ENCODE data around the gene RITA1. TPM values are rescaled to one million over a fixed set of nuclear protein-coding genes. Genes with fewer than 3 reads are reported as not detected.
A peak's percentile ranks its signal among the peaks of the same experiment; 100 is the strongest.

RITA1 gene
- total and polyA plus RNA-seq, 10 of the 15 experiments (the other 5 are each of a cell fraction or from before 2014, with no cell fraction given) = 2.3 to 39.9 (median 24.8) TPM

DNA sequence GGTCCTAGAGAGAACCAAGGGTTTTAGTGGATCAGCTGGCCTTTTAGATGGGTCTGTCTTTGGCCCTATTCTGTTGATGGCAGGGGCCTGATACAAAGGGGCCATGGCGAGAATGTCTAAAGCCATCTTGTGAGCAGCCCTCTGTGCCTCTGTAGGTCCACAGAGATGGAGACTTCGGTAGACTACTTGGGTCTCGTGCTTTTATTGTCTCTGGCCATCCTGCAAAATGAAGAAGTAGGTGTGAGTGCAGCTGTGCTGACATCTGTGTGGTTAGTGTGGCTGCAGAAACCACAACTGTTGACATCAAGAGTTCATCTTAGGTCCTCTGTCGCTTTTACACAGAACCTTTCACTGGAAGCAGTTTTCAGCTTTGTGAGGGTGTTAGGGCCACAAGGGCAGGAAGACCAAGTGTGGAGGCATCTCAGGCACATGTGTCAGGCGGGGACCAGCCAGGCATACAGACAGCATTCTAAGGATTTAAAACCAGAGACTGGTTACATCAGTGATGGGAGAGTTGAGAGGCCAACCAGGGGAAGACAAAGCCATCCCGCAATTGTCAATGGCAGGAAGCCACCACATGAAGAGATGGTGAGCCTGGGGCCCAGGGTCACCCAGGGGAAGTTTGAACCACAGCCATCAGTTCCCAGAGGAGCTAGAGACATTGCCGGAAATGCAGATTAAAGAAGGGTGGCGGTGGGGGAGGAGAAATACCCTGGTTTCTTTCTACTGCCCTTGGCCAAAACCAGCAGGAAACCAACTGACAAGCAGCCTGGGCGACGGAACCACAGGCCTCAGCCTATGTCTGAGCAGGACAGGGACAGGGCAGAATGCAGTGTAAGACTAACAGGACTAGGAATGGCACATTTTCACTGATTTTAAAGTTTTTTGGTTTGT is 22.8 kb downstream of the RITA1 start:
- Histone ChIP-seq H3K27ac (ENCODE audit: control insufficient read depth, insufficient read depth) (peak overlapping the region; percentile 84), H2AFZ (ENCODE audit: control insufficient read depth, low read depth, low read length) (peak overlapping the region; percentile 53), H3K27me3 (replicated peaks in 1 of 2; ENCODE audit: control insufficient read depth in 2 of 2, insufficient read depth in 2 of 2, low read length in 1 of 2) (no peaks in the 10 kb centered on the region), H3K4me1 (ENCODE audit: control insufficient read depth, insufficient read depth, low read length) (peaks cover 54% of the 10 kb centered on the region), H3K9me3 (replicated peaks; ENCODE audit: control insufficient read depth, insufficient read depth, low read length) (no peaks in the 10 kb centered on the region), H3K9ac (ENCODE audit: control insufficient read depth, insufficient read depth, low read length) (peak overlapping the region; percentile 48), H3K36me3 (ENCODE audit: control insufficient read depth in 2 of 2, insufficient read depth in 2 of 2, low read length in 1 of 2) (no peaks in the 10 kb centered on the region), H3K79me2 (ENCODE audit: control insufficient read depth, insufficient read depth, low read length) (no peaks in the 10 kb centered on the region), H3K4me2 (ENCODE audit: control insufficient read depth, insufficient read depth) (peak overlapping the region; percentile 91), H4K20me1 (ENCODE audit: control insufficient read depth, insufficient read depth) (no peaks in the 10 kb centered on the region), H3K4me3 (peak overlapping the region; percentile 16; the same call in 1 of the 2 replicates)
- SMC1A ChIA-PET (ENCODE audit: uncharacterized antibody, unreplicated experiment) = interaction anchor here (0.7 to 11.1 kb wide), 6 partner anchors 9 to 22 kb away, joined by 3 to 237 read pairs (median 3); partner anchors contain the start of genes DDX54, RITA1 and TPCN1
- intact Hi-C loops (cut with micrococcal nuclease; ENCODE audit: unreplicated experiment) (loop anchor here (1.0 to 2.0 kb wide), 3 partner anchors 13 to 21 kb away; partner anchors contain the start of gene TPCN1), in situ Hi-C loops (cut with MboI) (loop anchor here (25.0 kb wide), 1 partner anchor 1771 kb away; no protein-coding TSS in a partner anchor)
- POLR2A ChIA-PET = interaction anchor here (0.6 to 7.2 kb wide), 7 partner anchors 9 to 28 kb away, joined by 3 to 108 read pairs (median 6); partner anchors contain the start of gene TPCN1
- DNase-seq (ENCODE audit: low read depth, low spot score) (peak; percentile 99), ATAC-seq (peak; percentile 84), FAIRE-seq (peak; percentile 88)
- TSS peak; percentile 83 for BruUV-seq (replicated peaks)
- WGBS (ENCODE audit: insufficient coverage, insufficient replicate concordance, low lambda C conversion rate, missing lambda C conversion rate) = under 1% methylated on average over 10 of the region's 10 CpGs
- CTCF ChIA-PET = interaction anchor here (0.6 to 2.4 kb wide), 6 partner anchors 9 to 25 kb away, joined by 3 to 10 read pairs (median 3); partner anchors contain the start of gene TPCN1
- RAD21 ChIA-PET (ENCODE audit: unreplicated experiment) = interaction anchor here (0.6 to 5.4 kb wide), 12 partner anchors 9 to 121 kb away, joined by 3 to 51 read pairs (median 4); partner anchors contain the start of gene TPCN1
- TF ChIP-seq, protein P1, sequence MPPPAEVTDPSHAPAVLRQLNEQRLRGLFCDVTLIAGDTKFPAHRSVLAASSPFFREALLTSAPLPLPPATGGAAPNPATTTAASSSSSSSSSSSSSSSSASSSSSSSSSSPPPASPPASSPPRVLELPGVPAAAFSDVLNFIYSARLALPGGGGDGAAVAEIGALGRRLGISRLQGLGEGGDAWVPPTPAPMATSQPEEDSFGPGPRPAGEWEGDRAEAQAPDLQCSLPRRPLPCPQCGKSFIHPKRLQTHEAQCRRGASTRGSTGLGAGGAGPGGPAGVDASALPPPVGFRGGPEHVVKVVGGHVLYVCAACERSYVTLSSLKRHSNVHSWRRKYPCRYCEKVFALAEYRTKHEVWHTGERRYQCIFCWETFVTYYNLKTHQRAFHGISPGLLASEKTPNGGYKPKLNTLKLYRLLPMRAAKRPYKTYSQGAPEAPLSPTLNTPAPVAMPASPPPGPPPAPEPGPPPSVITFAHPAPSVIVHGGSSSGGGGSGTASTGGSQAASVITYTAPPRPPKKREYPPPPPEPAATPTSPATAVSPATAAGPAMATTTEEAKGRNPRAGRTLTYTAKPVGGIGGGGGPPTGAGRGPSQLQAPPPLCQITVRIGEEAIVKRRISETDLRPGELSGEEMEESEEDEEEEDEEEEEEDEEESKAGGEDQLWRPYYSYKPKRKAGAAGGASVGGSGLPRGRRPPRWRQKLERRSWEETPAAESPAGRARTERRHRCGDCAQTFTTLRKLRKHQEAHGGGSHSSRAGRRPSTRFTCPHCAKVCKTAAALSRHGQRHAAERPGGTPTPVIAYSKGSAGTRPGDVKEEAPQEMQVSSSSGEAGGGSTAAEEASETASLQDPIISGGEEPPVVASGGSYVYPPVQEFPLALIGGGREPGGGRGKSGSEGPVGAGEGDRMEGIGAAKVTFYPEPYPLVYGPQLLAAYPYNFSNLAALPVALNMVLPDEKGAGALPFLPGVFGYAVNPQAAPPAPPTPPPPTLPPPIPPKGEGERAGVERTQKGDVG (CRISPR knock-in tag; IDR thresholded peaks at IDR 0.05) = no peak
- TF ChIP-seq YBX1 (IDR thresholded peaks at IDR 0.05) = no peak
- TF ChIP-seq GABPA (IDR thresholded peaks at IDR 0.05; ENCODE audit: low read depth) = peak; percentile 50
- TF ChIP-seq POLR2AphosphoS5 (IDR thresholded peaks at IDR 0.05; ENCODE audit: low read length) = peak; percentile 82
- TF ChIP-seq SRF (IDR thresholded peaks at IDR 0.05; ENCODE audit: low read depth in 2 of 2, low read length in 2 of 2) = peak in 1 of 2 experiments; percentile 52; a peak in 1 of 4 replicates
- no peak for TF ChIP-seq HCFC1 (IDR thresholded peaks at IDR 0.05; ENCODE audit: low read length)
- TF ChIP-seq, protein P2, sequence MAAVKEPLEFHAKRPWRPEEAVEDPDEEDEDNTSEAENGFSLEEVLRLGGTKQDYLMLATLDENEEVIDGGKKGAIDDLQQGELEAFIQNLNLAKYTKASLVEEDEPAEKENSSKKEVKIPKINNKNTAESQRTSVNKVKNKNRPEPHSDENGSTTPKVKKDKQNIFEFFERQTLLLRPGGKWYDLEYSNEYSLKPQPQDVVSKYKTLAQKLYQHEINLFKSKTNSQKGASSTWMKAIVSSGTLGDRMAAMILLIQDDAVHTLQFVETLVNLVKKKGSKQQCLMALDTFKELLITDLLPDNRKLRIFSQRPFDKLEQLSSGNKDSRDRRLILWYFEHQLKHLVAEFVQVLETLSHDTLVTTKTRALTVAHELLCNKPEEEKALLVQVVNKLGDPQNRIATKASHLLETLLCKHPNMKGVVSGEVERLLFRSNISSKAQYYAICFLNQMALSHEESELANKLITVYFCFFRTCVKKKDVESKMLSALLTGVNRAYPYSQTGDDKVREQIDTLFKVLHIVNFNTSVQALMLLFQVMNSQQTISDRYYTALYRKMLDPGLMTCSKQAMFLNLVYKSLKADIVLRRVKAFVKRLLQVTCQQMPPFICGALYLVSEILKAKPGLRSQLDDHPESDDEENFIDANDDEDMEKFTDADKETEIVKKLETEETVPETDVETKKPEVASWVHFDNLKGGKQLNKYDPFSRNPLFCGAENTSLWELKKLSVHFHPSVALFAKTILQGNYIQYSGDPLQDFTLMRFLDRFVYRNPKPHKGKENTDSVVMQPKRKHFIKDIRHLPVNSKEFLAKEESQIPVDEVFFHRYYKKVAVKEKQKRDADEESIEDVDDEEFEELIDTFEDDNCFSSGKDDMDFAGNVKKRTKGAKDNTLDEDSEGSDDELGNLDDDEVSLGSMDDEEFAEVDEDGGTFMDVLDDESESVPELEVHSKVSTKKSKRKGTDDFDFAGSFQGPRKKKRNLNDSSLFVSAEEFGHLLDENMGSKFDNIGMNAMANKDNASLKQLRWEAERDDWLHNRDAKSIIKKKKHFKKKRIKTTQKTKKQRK (IDR thresholded peaks at IDR 0.05; ENCODE audit: low read depth, low read length) = no peak
- no peak for TF ChIP-seq SMC3 (IDR thresholded peaks at IDR 0.05; ENCODE audit: borderline replicate concordance, low read length)
- peak; percentile 66 for TF ChIP-seq YY1 (IDR thresholded peaks at IDR 0.05; ENCODE audit: low read depth, low read length)
- TF ChIP-seq, protein P3, sequence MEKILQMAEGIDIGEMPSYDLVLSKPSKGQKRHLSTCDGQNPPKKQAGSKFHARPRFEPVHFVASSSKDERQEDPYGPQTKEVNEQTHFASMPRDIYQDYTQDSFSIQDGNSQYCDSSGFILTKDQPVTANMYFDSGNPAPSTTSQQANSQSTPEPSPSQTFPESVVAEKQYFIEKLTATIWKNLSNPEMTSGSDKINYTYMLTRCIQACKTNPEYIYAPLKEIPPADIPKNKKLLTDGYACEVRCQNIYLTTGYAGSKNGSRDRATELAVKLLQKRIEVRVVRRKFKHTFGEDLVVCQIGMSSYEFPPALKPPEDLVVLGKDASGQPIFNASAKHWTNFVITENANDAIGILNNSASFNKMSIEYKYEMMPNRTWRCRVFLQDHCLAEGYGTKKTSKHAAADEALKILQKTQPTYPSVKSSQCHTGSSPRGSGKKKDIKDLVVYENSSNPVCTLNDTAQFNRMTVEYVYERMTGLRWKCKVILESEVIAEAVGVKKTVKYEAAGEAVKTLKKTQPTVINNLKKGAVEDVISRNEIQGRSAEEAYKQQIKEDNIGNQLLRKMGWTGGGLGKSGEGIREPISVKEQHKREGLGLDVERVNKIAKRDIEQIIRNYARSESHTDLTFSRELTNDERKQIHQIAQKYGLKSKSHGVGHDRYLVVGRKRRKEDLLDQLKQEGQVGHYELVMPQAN (conservative IDR thresholded peaks at IDR 0.05) = 0 out of 2 replicates have a peak, but pooled peaks have one; percentile 13
- TF ChIP-seq MTA2 (IDR thresholded peaks at IDR 0.05; ENCODE audit: low read depth) = peak; percentile 94
- no peak for TF ChIP-seq KDM1A (IDR thresholded peaks at IDR 0.05; ENCODE audit: borderline replicate concordance)
- TF ChIP-seq SP1 (IDR thresholded peaks at IDR 0.05; ENCODE audit: low read depth, low read length) = peak; percentile 89
- peak; percentile 54; the same call in 1 of the 2 replicates for TF ChIP-seq PML (IDR thresholded peaks at IDR 0.05; ENCODE audit: low read length)
